ENCODE measurements around the gene RAB27A. TPM values are rescaled to one million over a fixed set of nuclear protein-coding genes. Genes with fewer than 3 reads are reported as not detected.

RAB27A gene
- total and polyA plus RNA-seq, 2 of the 13 experiments (the other 11 are each of a cell fraction or from before 2014, with no cell fraction given): 3.4 to 8.1 TPM

DNA sequence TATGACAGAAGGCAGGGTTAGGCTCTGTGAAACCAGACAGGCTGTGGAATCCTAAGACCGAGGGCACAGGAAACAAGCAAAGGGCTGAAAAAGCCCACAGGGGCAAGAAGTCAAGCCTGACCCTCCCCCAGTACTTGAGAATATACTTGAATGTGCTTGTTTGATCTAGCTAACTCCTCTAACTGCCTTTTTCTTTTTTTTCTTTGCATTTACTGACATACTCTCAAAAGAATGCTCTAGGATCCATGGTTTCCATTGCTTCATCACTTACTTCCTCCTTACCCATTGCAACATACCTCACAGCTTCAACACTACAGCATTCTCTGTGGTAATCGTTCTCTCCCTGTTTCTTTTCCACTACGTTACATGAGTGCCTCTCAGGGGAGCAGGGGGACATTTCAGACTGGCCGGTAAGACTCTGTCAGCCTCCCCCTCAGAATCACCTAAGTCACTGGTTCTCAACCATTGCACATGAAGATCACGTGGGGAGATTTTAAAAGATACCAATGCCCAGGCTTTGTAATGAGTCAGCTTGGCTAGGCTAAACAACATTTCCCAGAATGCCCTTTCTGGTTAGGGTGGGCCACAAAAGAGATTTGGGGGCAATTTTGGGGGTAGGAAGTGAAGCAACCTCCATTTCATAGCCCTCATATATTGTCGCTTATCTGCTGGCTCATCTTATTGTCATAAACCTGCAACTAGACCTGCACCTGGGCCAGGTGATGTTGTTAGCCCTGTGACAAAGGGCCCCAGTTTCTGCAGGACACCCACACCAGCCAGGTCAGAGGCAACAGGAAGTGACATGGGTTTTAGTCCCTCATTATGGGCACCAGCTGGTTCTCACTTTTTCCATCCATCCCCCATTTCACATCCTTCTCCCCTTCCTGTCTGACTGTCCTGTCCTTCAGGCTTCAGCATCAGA lies 68.3 kb downstream of the RAB27A start (continued):
- no peak for TF ChIP-seq RBM39 (IDR thresholded peaks at IDR 0.05; ENCODE audit: low read depth, low read length, poor library complexity, severe bottlenecking)
- TF ChIP-seq ZNF552 (CRISPR knock-in tag; IDR thresholded peaks at IDR 0.05; ENCODE audit: borderline replicate concordance): no peak
- TF ChIP-seq TCF12 (IDR thresholded peaks at IDR 0.05): no peak
- TF ChIP-seq TCF12 (CRISPR knock-in tag; IDR thresholded peaks at IDR 0.05): no peak
- TF ChIP-seq YY1 (IDR thresholded peaks at IDR 0.05; ENCODE audit: insufficient read depth, insufficient replicate concordance, low read depth, low read length): no peak
- TF ChIP-seq, protein P1, sequence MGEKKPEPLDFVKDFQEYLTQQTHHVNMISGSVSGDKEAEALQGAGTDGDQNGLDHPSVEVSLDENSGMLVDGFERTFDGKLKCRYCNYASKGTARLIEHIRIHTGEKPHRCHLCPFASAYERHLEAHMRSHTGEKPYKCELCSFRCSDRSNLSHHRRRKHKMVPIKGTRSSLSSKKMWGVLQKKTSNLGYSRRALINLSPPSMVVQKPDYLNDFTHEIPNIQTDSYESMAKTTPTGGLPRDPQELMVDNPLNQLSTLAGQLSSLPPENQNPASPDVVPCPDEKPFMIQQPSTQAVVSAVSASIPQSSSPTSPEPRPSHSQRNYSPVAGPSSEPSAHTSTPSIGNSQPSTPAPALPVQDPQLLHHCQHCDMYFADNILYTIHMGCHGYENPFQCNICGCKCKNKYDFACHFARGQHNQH (CRISPR knock-in tag; IDR thresholded peaks at IDR 0.05): no peak
- TF ChIP-seq, protein P2, sequence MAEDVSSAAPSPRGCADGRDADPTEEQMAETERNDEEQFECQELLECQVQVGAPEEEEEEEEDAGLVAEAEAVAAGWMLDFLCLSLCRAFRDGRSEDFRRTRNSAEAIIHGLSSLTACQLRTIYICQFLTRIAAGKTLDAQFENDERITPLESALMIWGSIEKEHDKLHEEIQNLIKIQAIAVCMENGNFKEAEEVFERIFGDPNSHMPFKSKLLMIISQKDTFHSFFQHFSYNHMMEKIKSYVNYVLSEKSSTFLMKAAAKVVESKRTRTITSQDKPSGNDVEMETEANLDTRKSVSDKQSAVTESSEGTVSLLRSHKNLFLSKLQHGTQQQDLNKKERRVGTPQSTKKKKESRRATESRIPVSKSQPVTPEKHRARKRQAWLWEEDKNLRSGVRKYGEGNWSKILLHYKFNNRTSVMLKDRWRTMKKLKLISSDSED (CRISPR knock-in tag; IDR thresholded peaks at IDR 0.05): no peak
- peak; percentile 83 for TF ChIP-seq ETV5 (CRISPR knock-in tag; IDR thresholded peaks at IDR 0.05; ENCODE audit: borderline replicate concordance)
- TF ChIP-seq ZNF3 (CRISPR knock-in tag; IDR thresholded peaks at IDR 0.05): no peak
- no peak for TF ChIP-seq RARG (CRISPR knock-in tag; IDR thresholded peaks at IDR 0.05; ENCODE audit: low read depth)
- no peak for TF ChIP-seq NR2C2 (CRISPR knock-in tag; IDR thresholded peaks at IDR 0.05; ENCODE audit: borderline replicate concordance)
- TF ChIP-seq MIER3 (CRISPR knock-in tag; IDR thresholded peaks at IDR 0.05; ENCODE audit: borderline replicate concordance): peak; percentile 35; the same call in 1 of the 2 replicates
- TF ChIP-seq SALL1 (CRISPR knock-in tag; IDR thresholded peaks at IDR 0.05): 0 out of 2 replicates have a peak, but pooled peaks have one; percentile 13
- TF ChIP-seq TEAD3 (CRISPR knock-in tag; optimal IDR thresholded peaks at IDR 0.05; ENCODE audit: borderline replicate concordance): peak; percentile 81
- no peak for TF ChIP-seq ZBTB21 (CRISPR knock-in tag; IDR thresholded peaks at IDR 0.05)
- no peak for TF ChIP-seq ZNF354B (CRISPR knock-in tag; IDR thresholded peaks at IDR 0.05)
- no peak for TF ChIP-seq ZFP36L2 (CRISPR knock-in tag; IDR thresholded peaks at IDR 0.05)
- no peak for TF ChIP-seq SNRNP70 (IDR thresholded peaks at IDR 0.05; ENCODE audit: low read depth, low read length)
- TF ChIP-seq, protein P3, sequence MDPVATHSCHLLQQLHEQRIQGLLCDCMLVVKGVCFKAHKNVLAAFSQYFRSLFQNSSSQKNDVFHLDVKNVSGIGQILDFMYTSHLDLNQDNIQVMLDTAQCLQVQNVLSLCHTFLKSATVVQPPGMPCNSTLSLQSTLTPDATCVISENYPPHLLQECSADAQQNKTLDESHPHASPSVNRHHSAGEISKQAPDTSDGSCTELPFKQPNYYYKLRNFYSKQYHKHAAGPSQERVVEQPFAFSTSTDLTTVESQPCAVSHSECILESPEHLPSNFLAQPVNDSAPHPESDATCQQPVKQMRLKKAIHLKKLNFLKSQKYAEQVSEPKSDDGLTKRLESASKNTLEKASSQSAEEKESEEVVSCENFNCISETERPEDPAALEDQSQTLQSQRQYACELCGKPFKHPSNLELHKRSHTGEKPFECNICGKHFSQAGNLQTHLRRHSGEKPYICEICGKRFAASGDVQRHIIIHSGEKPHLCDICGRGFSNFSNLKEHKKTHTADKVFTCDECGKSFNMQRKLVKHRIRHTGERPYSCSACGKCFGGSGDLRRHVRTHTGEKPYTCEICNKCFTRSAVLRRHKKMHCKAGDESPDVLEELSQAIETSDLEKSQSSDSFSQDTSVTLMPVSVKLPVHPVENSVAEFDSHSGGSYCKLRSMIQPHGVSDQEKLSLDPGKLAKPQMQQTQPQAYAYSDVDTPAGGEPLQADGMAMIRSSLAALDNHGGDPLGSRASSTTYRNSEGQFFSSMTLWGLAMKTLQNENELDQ (CRISPR knock-in tag; IDR thresholded peaks at IDR 0.05; ENCODE audit: borderline replicate concordance): no peak
- 0 out of 2 replicates have a peak, but pooled peaks have one; percentile 56 for TF ChIP-seq IRF2 (CRISPR knock-in tag; IDR thresholded peaks at IDR 0.05)
- TF ChIP-seq, protein P4, sequence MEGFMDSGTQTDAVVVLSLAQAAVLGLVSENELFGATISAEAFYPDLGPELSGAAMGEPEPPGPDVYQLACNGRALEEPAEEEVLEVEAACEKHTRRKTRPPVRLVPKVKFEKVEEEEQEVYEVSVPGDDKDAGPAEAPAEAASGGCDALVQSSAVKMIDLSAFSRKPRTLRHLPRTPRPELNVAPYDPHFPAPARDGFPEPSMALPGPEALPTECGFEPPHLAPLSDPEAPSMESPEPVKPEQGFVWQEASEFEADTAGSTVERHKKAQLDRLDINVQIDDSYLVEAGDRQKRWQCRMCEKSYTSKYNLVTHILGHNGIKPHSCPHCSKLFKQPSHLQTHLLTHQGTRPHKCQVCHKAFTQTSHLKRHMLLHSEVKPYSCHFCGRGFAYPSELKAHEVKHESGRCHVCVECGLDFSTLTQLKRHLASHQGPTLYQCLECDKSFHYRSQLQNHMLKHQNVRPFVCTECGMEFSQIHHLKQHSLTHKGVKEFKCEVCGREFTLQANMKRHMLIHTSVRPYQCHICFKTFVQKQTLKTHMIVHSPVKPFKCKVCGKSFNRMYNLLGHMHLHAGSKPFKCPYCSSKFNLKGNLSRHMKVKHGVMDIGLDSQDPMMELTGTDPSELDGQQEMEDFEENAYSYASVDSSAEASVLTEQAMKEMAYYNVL (CRISPR knock-in tag; IDR thresholded peaks at IDR 0.05; ENCODE audit: borderline replicate concordance): 0 out of 2 replicates have a peak, but pooled peaks have one; percentile 32
